ENCODE results near the gene NR3C2.

DNA sequence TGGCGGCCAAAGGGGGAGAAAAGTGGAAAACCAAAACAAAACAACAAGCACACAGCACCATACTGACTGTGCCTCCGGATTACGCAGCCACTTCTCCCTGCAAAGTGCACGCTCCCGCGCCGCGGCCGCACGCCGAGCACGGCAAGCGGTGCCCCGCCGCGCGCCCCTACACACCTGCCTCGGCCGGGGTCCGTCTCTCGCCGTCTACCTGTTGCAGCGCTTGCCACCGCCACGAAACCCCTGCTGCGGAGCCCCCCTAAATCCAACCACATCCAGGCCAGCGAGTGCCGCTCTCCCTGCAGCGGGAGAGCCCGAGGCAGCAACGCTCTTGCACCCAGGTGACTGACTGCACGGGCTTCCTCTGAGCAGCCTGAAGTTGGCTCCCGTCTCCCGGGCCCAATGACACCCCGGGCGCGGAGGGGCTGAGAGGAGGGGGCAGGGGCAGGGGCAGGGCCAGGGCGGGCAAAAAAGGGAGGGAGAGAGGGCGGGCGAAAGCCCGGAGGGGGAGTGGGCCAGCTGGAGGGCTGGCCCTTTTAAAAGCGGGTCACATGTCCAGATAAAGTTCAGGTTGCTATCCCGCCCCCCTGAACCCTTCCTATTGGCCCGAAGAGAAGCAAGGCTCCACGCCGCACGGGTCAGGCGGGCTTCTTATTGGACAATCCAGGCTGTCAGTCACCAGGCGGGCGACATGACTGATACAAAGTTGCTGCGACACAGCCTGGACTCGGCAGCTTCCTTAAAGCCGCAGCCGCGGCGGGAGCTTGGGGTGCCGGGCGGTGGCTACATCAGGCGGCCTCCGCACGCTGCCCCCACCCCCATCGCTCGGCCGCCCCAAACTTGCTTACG, at the start of gene NR3C2:
- TF ChIP-seq, protein P1, sequence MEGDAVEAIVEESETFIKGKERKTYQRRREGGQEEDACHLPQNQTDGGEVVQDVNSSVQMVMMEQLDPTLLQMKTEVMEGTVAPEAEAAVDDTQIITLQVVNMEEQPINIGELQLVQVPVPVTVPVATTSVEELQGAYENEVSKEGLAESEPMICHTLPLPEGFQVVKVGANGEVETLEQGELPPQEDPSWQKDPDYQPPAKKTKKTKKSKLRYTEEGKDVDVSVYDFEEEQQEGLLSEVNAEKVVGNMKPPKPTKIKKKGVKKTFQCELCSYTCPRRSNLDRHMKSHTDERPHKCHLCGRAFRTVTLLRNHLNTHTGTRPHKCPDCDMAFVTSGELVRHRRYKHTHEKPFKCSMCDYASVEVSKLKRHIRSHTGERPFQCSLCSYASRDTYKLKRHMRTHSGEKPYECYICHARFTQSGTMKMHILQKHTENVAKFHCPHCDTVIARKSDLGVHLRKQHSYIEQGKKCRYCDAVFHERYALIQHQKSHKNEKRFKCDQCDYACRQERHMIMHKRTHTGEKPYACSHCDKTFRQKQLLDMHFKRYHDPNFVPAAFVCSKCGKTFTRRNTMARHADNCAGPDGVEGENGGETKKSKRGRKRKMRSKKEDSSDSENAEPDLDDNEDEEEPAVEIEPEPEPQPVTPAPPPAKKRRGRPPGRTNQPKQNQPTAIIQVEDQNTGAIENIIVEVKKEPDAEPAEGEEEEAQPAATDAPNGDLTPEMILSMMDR (IDR thresholded peaks at IDR 0.05; ENCODE audit: insufficient read depth, low read length, poor library complexity, severe bottlenecking): no peak
- no peak for TF ChIP-seq EZH2phosphoT487 (conservative IDR thresholded peaks at IDR 0.05; ENCODE audit: low read length)
